Embryonic facial prominence (tissue), 1 donor: Measurements from ENCODE around the gene HPCAL1.

Experiments
- DNase-seq: peaks from one replicate; pipeline ENCODE4 v3.0.0-alpha.2; 2016; ENCODE audit errors: extremely low spot score

The HPCAL1 gene

GRCh38 chr2:10337449-10338269, 35.0 kb downstream of the HPCAL1 start:
- DNase-seq = no peak

GRCh38 chr2:10338270-10339188, 35.8 kb downstream of the HPCAL1 start:
- DNase-seq = no peak

GRCh38 chr2:10339647-10340592, 37.2 kb downstream of the HPCAL1 start:
- no peak for DNase-seq

- no peak for DNase-seq
These were observed 37.9 kb downstream of the HPCAL1 start for GRCh38 chr2:10340593-10340975.

GRCh38 chr2:10341193-10341592, 38.5 kb downstream of the HPCAL1 start:
- DNase-seq = no peak

- DNase-seq = no peak
These were observed 39.7 kb downstream of the HPCAL1 start for GRCh38 chr2:10342245-10342951.

GRCh38 chr2:10343191-10343590, 40.5 kb downstream of the HPCAL1 start:
- DNase-seq = no peak

GRCh38 chr2:10343658-10344057, 41.0 kb downstream of the HPCAL1 start:
- DNase-seq = no peak

- DNase-seq = no peak
These were observed 41.7 kb downstream of the HPCAL1 start for GRCh38 chr2:10344105-10345066.

GRCh38 chr2:10345126-10345525, 42.4 kb downstream of the HPCAL1 start:
- no peak for DNase-seq

- DNase-seq = no peak
These were observed 43.1 kb downstream of the HPCAL1 start for GRCh38 chr2:10345813-10346212.

GRCh38 chr2:10346929-10347561, 44.3 kb downstream of the HPCAL1 start:
- DNase-seq = no peak

GRCh38 chr2:10347562-10347948, 44.9 kb downstream of the HPCAL1 start:
- no peak for DNase-seq

GRCh38 chr2:10348891-10349290, 46.2 kb downstream of the HPCAL1 start:
- DNase-seq = no peak

GRCh38 chr2:10350761-10351160, 48.1 kb downstream of the HPCAL1 start:
- no peak for DNase-seq

GRCh38 chr2:10352361-10352760, 49.7 kb downstream of the HPCAL1 start:
- no peak for DNase-seq

GRCh38 chr2:10352972-10353371, 50.3 kb downstream of the HPCAL1 start:
- no peak for DNase-seq

GRCh38 chr2:10353931-10354330, 51.2 kb downstream of the HPCAL1 start:
- no peak for DNase-seq

- no peak for DNase-seq
These were observed 51.7 kb downstream of the HPCAL1 start for GRCh38 chr2:10354399-10354798.
